NCI-H524 (cell line): Measurements from ENCODE around the gene FCGR3A.
"Not testable (repeated sequence)": the region's sequence is repeated elsewhere in the genome, so short reads cannot be mapped to it uniquely, and the experiment has no call there.

Experiments used
- DNase-seq, 2 experiments: peaks; one replicate each; lab custom pipeline; 2025; lab: John Stamatoyannopoulos, UW

Gene FCGR3A

GRCh38 chr1:161549652-161550051 is at the start of gene FCGR3A:
Gene FCGR3A, minus strand, starts transcription at chr1:161549818. Its CDS starts 82 bp downstream, at chr1:161549736.
- no peak for DNase-seq

DNA sequence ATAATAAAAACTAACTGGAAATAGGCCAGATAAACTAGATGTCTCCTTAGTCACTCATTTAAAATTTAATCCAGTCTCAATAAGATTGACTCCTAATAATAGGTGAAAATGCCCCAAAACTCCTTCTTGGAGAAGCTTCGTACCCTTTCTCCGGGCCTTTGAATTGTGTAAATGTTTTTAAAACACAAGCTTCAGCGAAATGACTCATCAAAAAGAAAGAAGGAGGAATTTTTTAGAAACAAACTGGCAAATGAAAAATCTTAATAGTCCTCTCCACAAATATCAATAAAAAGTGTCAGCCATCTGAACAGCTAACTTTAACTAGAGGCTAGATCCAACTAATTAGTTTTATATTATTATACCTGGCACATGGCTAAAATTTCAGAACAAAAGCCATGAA is 47.5 kb upstream of the FCGR3A start:
- not testable (repeated sequence) for DNase-seq

GRCh38 chr1:161595583-161595982 is 46.0 kb upstream of the FCGR3A start:
- not testable (repeated sequence) for DNase-seq

GRCh38 chr1:161595173-161595572 is 45.6 kb upstream of the FCGR3A start:
- not testable (repeated sequence) for DNase-seq

GRCh38 chr1:161594269-161594984 is 44.8 kb upstream of the FCGR3A start:
- DNase-seq = not testable (repeated sequence)

- not testable (repeated sequence) for DNase-seq
Measured at GRCh38 chr1:161593092-161593755, 43.6 kb upstream of the FCGR3A start.

GRCh38 chr1:161592586-161592985 is 43.0 kb upstream of the FCGR3A start:
- not testable (repeated sequence) for DNase-seq

DNA sequence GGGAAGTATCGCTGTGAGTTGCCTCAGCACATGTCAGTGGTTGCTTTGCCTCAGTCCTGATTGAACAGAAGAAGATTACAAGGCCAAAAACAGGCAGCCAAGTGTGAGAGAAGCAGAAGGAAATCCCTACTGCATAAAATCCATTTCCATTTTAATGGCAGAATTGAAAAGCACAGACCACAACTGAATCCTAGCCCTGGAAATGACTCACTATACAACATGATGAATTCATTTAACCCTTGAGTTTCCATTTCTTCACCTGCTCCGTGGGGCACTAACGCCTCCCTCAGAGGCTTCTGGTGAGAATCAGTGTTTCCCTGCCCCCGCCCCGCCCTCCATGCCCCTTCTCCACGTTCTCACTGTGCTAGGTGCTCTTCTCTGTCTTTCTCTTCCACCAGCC is 40.3 kb upstream of the FCGR3A start:
- not testable (repeated sequence) for DNase-seq

DNA sequence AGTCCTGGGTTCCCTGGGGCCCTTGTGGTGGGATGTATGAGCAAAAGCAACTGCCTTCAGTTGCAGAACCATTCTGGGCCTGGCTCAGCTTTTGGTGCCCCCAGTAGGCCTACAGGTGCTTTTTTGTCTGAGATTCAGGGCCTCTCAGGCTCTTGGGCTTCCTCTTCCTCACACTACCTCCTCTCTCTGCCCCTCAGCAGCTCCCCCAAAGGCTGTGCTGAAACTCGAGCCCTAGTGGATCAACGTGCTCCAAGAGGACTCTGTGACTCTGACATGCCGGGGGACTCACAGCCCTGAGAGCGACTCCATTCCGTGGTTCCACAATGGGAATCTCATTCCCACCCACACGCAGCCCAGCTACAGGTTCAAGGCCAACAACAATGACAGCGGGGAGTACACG is 39.7 kb upstream of the FCGR3A start:
- DNase-seq = not testable (repeated sequence)

- not testable (repeated sequence) for DNase-seq
Measured at GRCh38 chr1:161588596-161588995, 39.0 kb upstream of the FCGR3A start.

DNA sequence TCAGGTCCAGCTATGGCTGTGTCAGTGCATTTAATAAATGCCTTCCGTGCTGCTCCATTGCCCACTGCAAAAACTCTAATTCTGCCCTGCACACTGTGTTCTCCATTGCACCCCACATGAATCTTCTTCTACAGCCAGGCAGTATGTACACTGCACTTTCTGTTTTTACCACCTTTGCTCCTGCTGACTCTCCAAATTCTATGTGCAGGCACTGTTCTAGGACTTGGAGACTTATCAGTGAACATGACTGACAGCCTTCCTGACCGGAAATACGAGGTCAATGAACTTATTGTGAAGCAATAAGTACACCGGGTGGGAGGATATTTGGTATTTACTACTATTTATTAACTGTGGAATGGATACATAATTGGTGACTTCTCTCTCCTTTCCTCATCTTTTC is 33.3 kb upstream of the FCGR3A start:
- not testable (repeated sequence) for DNase-seq

GRCh38 chr1:161580879-161581537 is 31.4 kb upstream of the FCGR3A start:
- DNase-seq = not testable (repeated sequence)

DNA sequence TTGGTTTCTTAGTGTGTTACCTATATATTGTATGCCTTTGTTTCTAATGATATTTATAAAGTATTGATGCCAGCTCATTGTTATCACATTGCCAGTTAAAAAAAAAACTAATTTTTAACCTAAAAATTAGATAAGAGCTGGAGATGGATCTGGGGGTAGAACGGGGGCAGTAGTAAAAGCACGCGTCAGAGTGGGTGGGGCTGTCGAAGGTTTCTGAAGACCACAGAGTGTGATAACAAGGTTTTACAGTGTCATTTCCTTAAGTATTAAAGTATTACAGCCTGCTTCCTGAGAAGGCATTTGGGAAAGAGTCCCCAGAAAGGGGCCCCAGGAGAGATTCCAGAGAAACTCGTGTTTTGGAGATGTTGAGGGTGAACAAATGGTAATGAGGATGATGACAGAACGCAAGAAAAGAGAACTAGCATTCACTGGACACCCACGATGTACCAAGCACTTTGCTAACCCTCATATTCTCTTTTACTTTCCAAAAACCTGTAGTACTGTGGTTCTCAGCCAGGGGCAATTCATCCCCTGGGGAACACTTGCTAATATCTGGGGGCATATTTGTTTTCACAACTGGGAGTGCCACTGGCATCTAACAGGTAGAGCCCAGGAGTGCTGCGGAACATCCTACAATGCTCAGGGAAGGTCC is 30.4 kb upstream of the FCGR3A start:
- not testable (repeated sequence) for DNase-seq

GRCh38 chr1:161576676-161577075 is 27.1 kb upstream of the FCGR3A start:
- DNase-seq = not testable (repeated sequence)

DNA sequence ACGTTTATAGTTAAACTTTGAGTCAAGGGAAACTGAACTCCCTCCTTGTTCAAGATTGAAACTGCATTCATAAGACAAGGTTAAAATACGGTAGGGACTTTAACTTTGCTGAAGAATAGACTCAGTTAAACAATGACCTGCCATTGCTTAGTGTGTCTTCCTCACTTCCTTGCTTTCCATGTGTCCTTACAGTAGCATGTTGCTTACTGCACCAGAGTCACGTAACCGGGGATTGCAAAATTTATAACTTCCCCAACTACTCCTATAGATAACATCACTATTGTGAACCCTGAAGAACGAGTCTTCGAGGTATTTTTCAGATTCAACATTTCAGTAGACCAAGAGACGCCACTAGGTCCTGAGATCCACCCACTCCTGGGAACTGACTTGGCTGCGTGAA is 22.1 kb upstream of the FCGR3A start:
- not testable (repeated sequence) for DNase-seq

GRCh38 chr1:161566602-161566960 is 17.0 kb upstream of the FCGR3A start:
- DNase-seq = not testable (repeated sequence)

DNA sequence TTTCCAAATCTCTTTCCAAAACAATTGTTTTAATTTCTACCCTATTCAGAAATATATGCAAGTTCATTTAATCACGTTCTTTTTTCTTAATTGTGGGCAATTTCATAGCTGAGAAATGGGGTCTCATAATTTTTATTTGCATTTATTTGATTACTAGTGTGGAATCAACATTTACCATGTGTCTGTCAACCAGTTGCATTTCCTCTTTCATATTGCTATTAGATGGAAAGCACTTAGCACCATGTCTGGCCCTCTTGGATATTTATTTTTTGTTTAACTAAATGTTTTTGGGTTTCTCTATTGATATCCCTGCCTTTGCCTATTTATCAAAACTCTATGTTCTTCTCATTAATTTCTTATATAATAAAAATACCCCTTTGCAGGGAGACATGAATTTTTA is 13.9 kb upstream of the FCGR3A start:
- not testable (repeated sequence) for DNase-seq

GRCh38 chr1:161562441-161562840 is 12.8 kb upstream of the FCGR3A start:
- DNase-seq = not testable (repeated sequence)

DNA sequence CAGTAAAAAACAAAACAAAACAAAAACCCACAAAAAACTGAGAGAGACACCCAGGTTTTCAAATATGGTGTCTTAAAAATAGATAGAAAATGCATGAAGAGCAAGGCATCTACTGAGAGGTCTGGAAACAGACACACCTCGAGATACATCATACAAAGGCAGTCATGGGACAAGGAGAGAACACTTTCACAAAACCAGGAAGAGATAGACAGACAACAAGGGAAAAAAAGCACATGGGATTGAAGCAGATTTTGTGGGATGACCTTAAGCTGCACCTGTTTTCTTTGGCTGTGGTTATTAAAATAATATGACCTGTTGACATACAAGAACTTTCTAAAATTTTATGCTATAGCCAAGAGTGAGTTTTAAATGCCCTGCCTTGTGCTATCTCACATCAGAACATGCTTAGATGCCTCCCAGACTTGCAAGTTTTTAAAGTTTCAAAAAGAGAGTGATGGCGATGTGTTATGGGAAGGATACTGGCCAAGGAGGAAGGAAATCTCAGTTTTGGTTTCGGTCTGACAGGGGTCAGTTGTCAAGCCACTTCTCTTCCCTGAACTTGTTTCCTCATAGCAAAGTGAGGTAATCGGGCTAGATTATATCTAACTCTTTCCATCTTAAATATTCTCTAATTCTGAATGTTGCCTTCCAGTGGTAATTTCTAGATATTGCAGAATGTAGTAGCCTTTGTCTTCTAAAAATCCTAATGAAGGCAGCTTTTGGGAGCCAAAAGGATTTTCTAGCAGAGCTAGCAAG is 11.5 kb upstream of the FCGR3A start:
- DNase-seq = not testable (repeated sequence)

GRCh38 chr1:161557506-161558450 is 8.2 kb upstream of the FCGR3A start:
- not testable (repeated sequence) for DNase-seq
